H9 (cell line): ENCODE measurements around the gene GFPT1. TPM values are rescaled to one million over a fixed set of nuclear protein-coding genes. Genes with fewer than 3 reads are reported as not detected.

Experiments
- DNase-seq: peaks from one replicate; pipeline ENCODE4 v3.0.0-alpha.2; 2017
- H2AFZ ChIP-seq: one replicate; pipeline ENCODE4 v1.6.1; 2013; ENCODE audit warnings: mild to moderate bottlenecking, low read length, control low read depth, moderate library complexity
- H2AK5ac ChIP-seq: 2 replicates; pipeline ENCODE4 v1.6.1; 2013; ENCODE audit warnings: low read length, control low read depth, mixed read lengths; ENCODE audit not compliant: insufficient read length
- H2BK120ac ChIP-seq: one replicate; pipeline ENCODE4 v1.6.1; 2013; ENCODE audit warnings: low read depth, mild to moderate bottlenecking, low read length, control low read depth, inconsistent platforms; ENCODE audit not compliant: poor library complexity, severe bottlenecking
- H2BK12ac ChIP-seq: 2 replicates; pipeline ENCODE4 v1.6.1; 2013; ENCODE audit warnings: low read length, control low read depth, mixed read lengths, low read depth; ENCODE audit not compliant: insufficient read length
- H2BK15ac ChIP-seq: 2 replicates; pipeline ENCODE4 v1.6.1; 2013; ENCODE audit warnings: low read depth, low read length, control low read depth
- H2BK20ac ChIP-seq: one replicate; pipeline ENCODE4 v1.6.1; 2013; ENCODE audit warnings: low read depth, mild to moderate bottlenecking, low read length, control low read depth, inconsistent platforms; ENCODE audit not compliant: poor library complexity, severe bottlenecking
- H2BK5ac ChIP-seq: 2 replicates; pipeline ENCODE4 v1.6.1; 2013; ENCODE audit warnings: low read length, control low read depth, mixed read lengths; ENCODE audit not compliant: insufficient read length
- H3K14ac ChIP-seq: 2 replicates; pipeline ENCODE4 v1.6.1; 2013; ENCODE audit warnings: low read length, control low read depth; ENCODE audit not compliant: insufficient read depth
- H3K18ac ChIP-seq: 2 replicates; pipeline ENCODE4 v1.6.1; 2013; ENCODE audit warnings: low read depth, mild to moderate bottlenecking, mixed read lengths, low read length, control low read depth; ENCODE audit not compliant: insufficient read length
- H3K23ac ChIP-seq: 2 replicates; pipeline ENCODE4 v1.6.1; 2013; ENCODE audit warnings: low read length, control low read depth, mixed read lengths, low read depth; ENCODE audit not compliant: insufficient read length
- H3K23me2 ChIP-seq: 2 replicates; pipeline ENCODE4 v1.6.1; 2013; ENCODE audit warnings: low read depth, mild to moderate bottlenecking, mixed read lengths, low read length, control low read depth; ENCODE audit not compliant: insufficient read length, poor library complexity, severe bottlenecking
- H3K27ac ChIP-seq: 2 replicates; pipeline ENCODE4 v1.5.1; 2013; ENCODE audit warnings: low read length, control low read depth, mixed read lengths, low read depth; ENCODE audit not compliant: insufficient read length
- H3K27me3 ChIP-seq: 2 replicates; pipeline ENCODE4 v1.6.1; 2013; ENCODE audit warnings: low read length, control low read depth, inconsistent platforms; ENCODE audit not compliant: insufficient read depth
- H3K4ac ChIP-seq: 2 replicates; pipeline ENCODE4 v1.6.1; 2013; ENCODE audit warnings: low read depth, mild to moderate bottlenecking, control low read depth, inconsistent platforms, low read length, moderate library complexity
- H3K4me1 ChIP-seq: 2 replicates; pipeline ENCODE4 v1.6.1; 2013; ENCODE audit warnings: low read length, control low read depth, inconsistent platforms; ENCODE audit not compliant: insufficient read depth
- H3K4me2 ChIP-seq: 2 replicates; pipeline ENCODE4 v1.6.1; 2013; ENCODE audit warnings: low read length, control low read depth, mixed read lengths; ENCODE audit not compliant: insufficient read length, insufficient read depth
- H3K56ac ChIP-seq: 2 replicates; pipeline ENCODE4 v1.6.1; 2013; ENCODE audit warnings: low read depth, mild to moderate bottlenecking, mixed read lengths, low read length, control low read depth; ENCODE audit not compliant: insufficient read length
- H3K79me1 ChIP-seq: 2 replicates; pipeline ENCODE4 v1.6.1; 2013; ENCODE audit warnings: low read depth, mild to moderate bottlenecking, moderate library complexity, low read length, control low read depth, inconsistent platforms; ENCODE audit not compliant: insufficient read depth, poor library complexity, severe bottlenecking
- H3K79me2 ChIP-seq: 2 replicates; pipeline ENCODE4 v1.6.1; 2013; ENCODE audit warnings: low read length, control low read depth, inconsistent platforms; ENCODE audit not compliant: insufficient read depth
- H3K9ac ChIP-seq: 2 replicates; pipeline ENCODE4 v1.6.1; 2013; ENCODE audit warnings: low read length, control low read depth, mixed read lengths; ENCODE audit not compliant: insufficient read length; ENCODE audit errors: extremely low read depth
- H3K9me3 ChIP-seq: one replicate; pipeline ENCODE4 v1.6.1; 2013; ENCODE audit warnings: low read depth, low read length, inconsistent platforms; ENCODE audit not compliant: control insufficient read depth
- H3T11ph ChIP-seq: one replicate; pipeline ENCODE4 v1.6.1; 2013; ENCODE audit warnings: mild to moderate bottlenecking, low read length, control low read depth, inconsistent platforms
- H4K20me1 ChIP-seq: one replicate; pipeline ENCODE4 v1.6.1; 2013; ENCODE audit not compliant: control insufficient read depth, insufficient read length, insufficient read depth
- H4K5ac ChIP-seq: 2 replicates; pipeline ENCODE4 v1.6.1; 2013; ENCODE audit warnings: low read depth, mild to moderate bottlenecking, mixed read lengths, low read length, control low read depth; ENCODE audit not compliant: insufficient read length
- H4K8ac ChIP-seq: replicated peaks from 2 replicates; pipeline ENCODE4 v1.6.1; 2013; ENCODE audit warnings: low read length, control low read depth, mixed read lengths, low read depth; ENCODE audit not compliant: insufficient read length
- H4K91ac ChIP-seq: 2 replicates; pipeline ENCODE4 v1.6.1; 2013; ENCODE audit warnings: low read depth, mild to moderate bottlenecking, moderate library complexity, mixed read lengths, low read length, control low read depth; ENCODE audit not compliant: insufficient read length
- H3K27ac Mint-ChIP-seq, 3 experiments: 2 replicates in 2 of 3; 3 replicates in 1 of 3; pipeline ENCODE4 v1.8.0; 2020 to 2021; ENCODE audit warnings: mixed read lengths in 3 of 3, mild to moderate bottlenecking in 1 of 3, moderate library complexity in 1 of 3
- H3K27me3 Mint-ChIP-seq: 2 replicates; pipeline ENCODE4 v1.8.0; 2021; ENCODE audit warnings: low read depth, mild to moderate bottlenecking, moderate library complexity, mixed read lengths
- H3K36me3 Mint-ChIP-seq, 3 experiments: 2 replicates in 2 of 3; 3 replicates in 1 of 3; pipeline ENCODE4 v1.8.0; 2020 to 2021; ENCODE audit warnings: low read depth in 3 of 3, mixed read lengths in 3 of 3; ENCODE audit not compliant: insufficient read depth in 1 of 3
- H3K4me1 Mint-ChIP-seq, 2 experiments: 2 replicates each; pipeline ENCODE4 v1.8.0; 2020; ENCODE audit warnings: mixed read lengths in 2 of 2
- H3K4me3 Mint-ChIP-seq, 2 experiments: 2 replicates in 1 of 2; 3 replicates in 1 of 2; pipeline ENCODE4 v1.8.0; 2020 to 2021; ENCODE audit warnings: mild to moderate bottlenecking in 2 of 2, mixed read lengths in 2 of 2, moderate library complexity in 1 of 2
- H3K9me3 Mint-ChIP-seq, 2 experiments: 2 replicates in 1 of 2; 3 replicates in 1 of 2; pipeline ENCODE4 v1.8.0; 2020; ENCODE audit warnings: mild to moderate bottlenecking in 2 of 2, mixed read lengths in 2 of 2, moderate library complexity in 1 of 2
- CTCF ChIP-seq: fragments of 200-600 bp; sonication (generic); conservative IDR thresholded peaks from 3 replicates; pipeline ENCODE4 v1.8.0; 2021; ENCODE audit warnings: antibody characterized with exemption, mild to moderate bottlenecking
- WGBS: extraction: QIAGEN DNeasy Blood & Tissue Kit; methylation state at CpG from one replicate; pipeline ENCODE4 v1.1.7; 2013; ENCODE audit warnings: missing lambda C conversion rate, low lambda C conversion rate, mixed read lengths; ENCODE audit not compliant: insufficient read length; ENCODE audit errors: extremely low coverage; 5-methylcytosine and 5-hydroxymethylcytosine counted together
- total RNA-seq: library from RNA; stranded (reverse); gene quantifications from 2 replicates; pipeline ENCODE4 v1.2.1, GENCODE V29; 2021

The GFPT1 gene
- total RNA-seq, 1 experiment from 2014 or later = 84.4 TPM

GRCh38 chr2:69292256-69292655, 94.8 kb downstream of the GFPT1 start:
- Histone ChIP-seq H3K27me3 (no peaks in the 10 kb centered on the region; the same call in 1 of the 2 replicates), H2BK15ac (no peak overlapping the region), H3K18ac (no peak overlapping the region), H3K23me2 (no peaks in the 10 kb centered on the region), H2BK12ac (no peak overlapping the region), H3K4ac (no peak overlapping the region), H2BK5ac (no peak overlapping the region), H3T11ph (no peak overlapping the region), H3K9ac (no peak overlapping the region), H2BK120ac (no peak overlapping the region), H4K8ac (no peak overlapping the region), H4K20me1 (no peaks in the 10 kb centered on the region), H3K23ac (no peak overlapping the region), H3K56ac (no peak overlapping the region), H3K14ac (no peak overlapping the region), H3K79me2 (no peaks in the 10 kb centered on the region), H2BK20ac (no peak overlapping the region), H3K9me3 (no peaks in the 10 kb centered on the region), H2AK5ac (no peak overlapping the region), H2AFZ (no peak overlapping the region), H3K4me2 (no peak overlapping the region), H4K91ac (no peak overlapping the region), H4K5ac (no peak overlapping the region), H3K4me1 (no peaks in the 10 kb centered on the region), H3K79me1 (no peaks in the 10 kb centered on the region), H3K27ac (no peak overlapping the region)
- no peak for DNase-seq
- WGBS = no CpG with 5 or more reads among the region's 3 CpGs
- Mint-ChIP-seq H3K36me3 (no peaks in the 10 kb centered on the region), H3K4me3 (no peak overlapping the region), H3K9me3 (no peaks in the 10 kb centered on the region), H3K27me3 (no peaks in the 10 kb centered on the region; the same call in 1 of the 2 replicates), H3K27ac (no peak overlapping the region), H3K4me1 (peaks cover 5 to 8% of the 10 kb centered on the region in 2 experiments; a peak in 3 of 4 replicates)
- TF ChIP-seq CTCF = no peak
